Duodenal mucosa (tissue), 2 donors: ENCODE measurements around the gene SLC15A4.
"Not testable (repeated sequence)": the region's sequence is repeated elsewhere in the genome, so short reads cannot be mapped to it uniquely, and the experiment has no call there.

Experiments
- H3K27ac ChIP-seq: one replicate; pipeline ENCODE4 v1.7.0; 2013; ENCODE audit warnings: low read depth, low read length
- H3K27me3 ChIP-seq, 2 donors: one replicate each; pipeline ENCODE4 v1.7.0; 2013; ENCODE audit warnings: low read length in 2 of 2, control low read depth in 1 of 2; ENCODE audit not compliant: insufficient read depth in 2 of 2, control insufficient read depth in 1 of 2
- H3K36me3 ChIP-seq, 2 donors: one replicate each; pipeline ENCODE4 v1.7.0; 2013; ENCODE audit warnings: low read length in 2 of 2, control low read depth in 1 of 2; ENCODE audit not compliant: insufficient read depth in 2 of 2, control insufficient read depth in 1 of 2
- H3K4me1 ChIP-seq, 2 donors: one replicate each; pipeline ENCODE4 v1.7.0; 2013; ENCODE audit warnings: low read length in 2 of 2, control low read depth in 1 of 2; ENCODE audit not compliant: insufficient read depth in 2 of 2, control insufficient read depth in 1 of 2
- H3K4me3 ChIP-seq, 2 donors: one replicate each; pipeline ENCODE4 v1.7.0; 2013; ENCODE audit warnings: low read length in 2 of 2, low read depth in 1 of 2
- H3K9ac ChIP-seq, 2 donors: one replicate each; pipeline ENCODE4 v1.7.0; 2013; ENCODE audit warnings: low read length in 2 of 2, low read depth in 1 of 2
- H3K9me3 ChIP-seq, 2 donors: one replicate each; pipeline ENCODE4 v1.7.0; 2013; ENCODE audit warnings: low read length in 2 of 2, control low read depth in 1 of 2; ENCODE audit not compliant: control insufficient read depth in 1 of 2

The SLC15A4 gene

GRCh38 chr12:128844031-128844635, 20.4 kb upstream of the SLC15A4 start:
- no peak overlapping the region for H3K9ac ChIP-seq
- H3K4me1 ChIP-seq = no peaks in the 10 kb centered on the region
- H3K27me3 ChIP-seq = no peaks in the 10 kb centered on the region
- H3K4me3 ChIP-seq = no peak overlapping the region
- no peaks in the 10 kb centered on the region for H3K36me3 ChIP-seq
- no peaks in the 10 kb centered on the region for H3K9me3 ChIP-seq
- H3K27ac ChIP-seq = no peak overlapping the region

GRCh38 chr12:128843538-128843937, 19.8 kb upstream of the SLC15A4 start:
- no peaks in the 10 kb centered on the region for H3K9me3 ChIP-seq
- H3K4me1 ChIP-seq = no peaks in the 10 kb centered on the region
- H3K27ac ChIP-seq = no peak overlapping the region
- H3K4me3 ChIP-seq = no peak overlapping the region
- H3K36me3 ChIP-seq = no peaks in the 10 kb centered on the region
- no peaks in the 10 kb centered on the region for H3K27me3 ChIP-seq
- no peak overlapping the region for H3K9ac ChIP-seq

GRCh38 chr12:128842579-128842978, 18.8 kb upstream of the SLC15A4 start:
- Histone ChIP-seq H3K9me3 (no peaks in the 10 kb centered on the region), H3K27ac (no peak overlapping the region), H3K4me3 (no peak overlapping the region), H3K4me1 (no peaks in the 10 kb centered on the region), H3K9ac (no peak overlapping the region), H3K36me3 (no peaks in the 10 kb centered on the region), H3K27me3 (no peaks in the 10 kb centered on the region)

GRCh38 chr12:128840862-128841468, 17.2 kb upstream of the SLC15A4 start:
- Histone ChIP-seq H3K9ac (no peak overlapping the region), H3K27ac (no peak overlapping the region), H3K27me3 (no peaks in the 10 kb centered on the region), H3K4me1 (no peaks in the 10 kb centered on the region), H3K36me3 (no peaks in the 10 kb centered on the region), H3K9me3 (no peaks in the 10 kb centered on the region), H3K4me3 (no peak overlapping the region)

- H3K4me1 ChIP-seq, H3K27ac ChIP-seq, H3K4me3 ChIP-seq, H3K9me3 ChIP-seq, H3K36me3 ChIP-seq, H3K9ac ChIP-seq, H3K27me3 ChIP-seq: not testable (repeated sequence)
These were observed 16.1 kb upstream of the SLC15A4 start for GRCh38 chr12:128839885-128840284.

- no peaks in the 10 kb centered on the region for H3K4me1 ChIP-seq
- no peak overlapping the region for H3K9ac ChIP-seq
- no peak overlapping the region for H3K4me3 ChIP-seq
- no peaks in the 10 kb centered on the region for H3K36me3 ChIP-seq
- no peaks in the 10 kb centered on the region for H3K27me3 ChIP-seq
- H3K27ac ChIP-seq = no peak overlapping the region
- H3K9me3 ChIP-seq = no peaks in the 10 kb centered on the region
These were observed 9.7 kb upstream of the SLC15A4 start for GRCh38 chr12:128833418-128833817.

GRCh38 chr12:128830505-128830893, 6.7 kb upstream of the SLC15A4 start:
- no peak overlapping the region for H3K4me3 ChIP-seq
- no peaks in the 10 kb centered on the region for H3K27me3 ChIP-seq
- H3K36me3 ChIP-seq = no peaks in the 10 kb centered on the region
- no peaks in the 10 kb centered on the region for H3K4me1 ChIP-seq
- no peaks in the 10 kb centered on the region for H3K9me3 ChIP-seq
- no peak overlapping the region for H3K27ac ChIP-seq
- H3K9ac ChIP-seq = no peak overlapping the region

- Histone ChIP-seq H3K36me3 (no peaks in the 10 kb centered on the region), H3K27ac (no peak overlapping the region), H3K9ac (no peak overlapping the region), H3K9me3 (no peaks in the 10 kb centered on the region), H3K4me1 (peaks cover 0 to under 1% of the 10 kb centered on the region in 2 donors), H3K27me3 (no peaks in the 10 kb centered on the region), H3K4me3 (no peak overlapping the region)
These were observed 6.2 kb upstream of the SLC15A4 start for GRCh38 chr12:128829861-128830504.

GRCh38 chr12:128827724-128828123, 4.0 kb upstream of the SLC15A4 start:
- H3K9ac ChIP-seq = no peak overlapping the region
- peaks cover 4 to 12% of the 10 kb centered on the region in 2 donors for H3K4me1 ChIP-seq
- H3K9me3 ChIP-seq = no peaks in the 10 kb centered on the region
- H3K27ac ChIP-seq = no peak overlapping the region
- no peak overlapping the region for H3K4me3 ChIP-seq
- H3K27me3 ChIP-seq = no peaks in the 10 kb centered on the region
- no peaks in the 10 kb centered on the region for H3K36me3 ChIP-seq

- no peak overlapping the region for H3K4me3 ChIP-seq
- peaks cover 0 to 2% of the 10 kb centered on the region in 2 donors for H3K36me3 ChIP-seq
- H3K9ac ChIP-seq = no peak overlapping the region
These were observed 2.1 kb upstream of the SLC15A4 start for GRCh38 chr12:128825835-128826234.

More at GRCh38 chr12:128825835-128826234, 2.1 kb upstream of the SLC15A4 start:
- Histone ChIP-seq H3K9me3 (no peaks in the 10 kb centered on the region), H3K4me1 (peaks cover 12 to 28% of the 10 kb centered on the region in 2 donors), H3K27me3 (no peaks in the 10 kb centered on the region), H3K27ac (no peak overlapping the region)
